GM12878 (cell line): ENCODE data around the gene SCRN3. TPM values are rescaled to one million over a fixed set of nuclear protein-coding genes. Genes with fewer than 3 reads are reported as not detected.

Experiments
- ASH2L ChIP-seq: fragments of 300-600, 200-600 bp; sonication (generic); IDR thresholded peaks from 2 replicates; pipeline ENCODE4 v1.6.1; 2017; ENCODE audit warnings: low read depth, mild to moderate bottlenecking, borderline replicate concordance
- ATF7 ChIP-seq: fragments of 450-650 bp; IDR thresholded peaks from 2 replicates; pipeline ENCODE4 v1.6.1; 2016; ENCODE audit warnings: low read depth, mild to moderate bottlenecking
- BCL11A ChIP-seq: IDR thresholded peaks from 2 replicates; pipeline ENCODE4 v1.6.1; 2011; ENCODE audit warnings: low read depth, low read length
- CEBPB ChIP-seq, 2 experiments: fragments of 150-350 bp in 1 of 2; IDR thresholded peaks; 2 replicates each; pipeline ENCODE4 v1.6.1; 2012 to 2014; ENCODE audit warnings: low read depth in 2 of 2, low read length in 2 of 2, borderline replicate concordance in 1 of 2, inconsistent platforms in 1 of 2
- CREB1 ChIP-seq: IDR thresholded peaks from 2 replicates; pipeline ENCODE4 v1.6.1; 2012; ENCODE audit warnings: low read depth, mild to moderate bottlenecking, inconsistent platforms
- EGR1 ChIP-seq, 2 experiments: IDR thresholded peaks; 1 replicate in 1 of 2; 2 replicates in 1 of 2; pipeline ENCODE4 v1.6.1; 2011 to 2012; ENCODE audit warnings: low read depth in 2 of 2, low read length in 2 of 2, borderline replicate concordance in 1 of 2, mild to moderate bottlenecking in 1 of 2, moderate library complexity in 1 of 2
- FOXK2 ChIP-seq: fragments of 450-650 bp; IDR thresholded peaks from 2 replicates; pipeline ENCODE4 v1.6.1; 2017; ENCODE audit warnings: mild to moderate bottlenecking, moderate library complexity
- JUND ChIP-seq: IDR thresholded peaks from 2 replicates; pipeline ENCODE4 v1.6.1; 2012; ENCODE audit warnings: low read depth, mild to moderate bottlenecking, low read length, improper control_type of control experiment, moderate library complexity
- NR2C2 ChIP-seq: IDR thresholded peaks from 2 replicates; pipeline ENCODE4 v1.6.1; 2011; ENCODE audit warnings: borderline replicate concordance, low read depth; ENCODE audit not compliant: control insufficient read depth, insufficient read length
- POLR2A ChIP-seq: IDR thresholded peaks from 2 replicates; pipeline ENCODE4 v1.6.1; 2011; ENCODE audit warnings: low read depth, mild to moderate bottlenecking, low read length
- RBBP5 ChIP-seq: fragments of 200-600 bp; sonication (generic); conservative IDR thresholded peaks from 2 replicates; pipeline ENCODE4 v1.6.1; 2016
- STAT3 ChIP-seq: IDR thresholded peaks from 2 replicates; pipeline ENCODE4 v1.6.1; 2011; ENCODE audit warnings: low read depth, low read length, improper control_type of control experiment
- TCF3 ChIP-seq: IDR thresholded peaks from 2 replicates; pipeline ENCODE4 v1.6.1; 2012; ENCODE audit warnings: low read depth, mild to moderate bottlenecking, low read length, borderline replicate concordance; ENCODE audit not compliant: insufficient read depth
- YY1 ChIP-seq: IDR thresholded peaks from 2 replicates; pipeline ENCODE4 v1.6.1; 2011; ENCODE audit warnings: low read depth, mild to moderate bottlenecking, low read length
- ZNF217 ChIP-seq: fragments of 450-650 bp; IDR thresholded peaks from 2 replicates; pipeline ENCODE4 v1.6.1; 2017; ENCODE audit warnings: antibody characterized with exemption, mild to moderate bottlenecking
- polyA plus RNA-seq, 11 experiments: library from polyadenylated mRNA; depleted of rRNA in 4 of 11; unstranded in 6 of 11; stranded (reverse) in 5 of 11; fragments of >200 nt; fragmentation: Nextera tagmentation in 4 of 11; fragmentation: Illumina TruSeq in 1 of 11; extraction: Ambion mirVana in 4 of 11; extraction: Trizol in 1 of 11; gene quantifications; 1 replicate in 1 of 11; 2 replicates in 10 of 11; pipeline versions ENCODE4 v1.2.1 to v1.2.3, GENCODE V29; 2011 to 2016; ENCODE audit warnings: inconsistent platforms in 2 of 11, missing spikeins in 2 of 11, low read depth in 1 of 11
- total RNA-seq, 4 experiments: library from RNA; depleted of rRNA in 3 of 4; stranded (reverse); fragments of >200 nt in 3 of 4; fragmentation: Illumina TruSeq in 1 of 4; extraction: Trizol in 1 of 4; gene quantifications; 2 replicates each; pipeline versions ENCODE4 v1.2.1 to v1.2.3, GENCODE V29; 2013 to 2021
- TF ChIP-seq, protein P1 (sequence below): IDR thresholded peaks from 2 replicates; pipeline ENCODE4 v1.6.1; 2012; ENCODE audit warnings: improper control_type of control experiment, low read depth, low read length; ENCODE audit not compliant: insufficient replicate concordance
- TF ChIP-seq, protein P2 (sequence below): IDR thresholded peaks from 2 replicates; pipeline ENCODE4 v1.6.1; 2011; ENCODE audit warnings: mild to moderate bottlenecking, low read depth, low read length, moderate library complexity; ENCODE audit not compliant: insufficient replicate concordance
- TF ChIP-seq, protein P3 (sequence below): fragments of 450-650 bp; IDR thresholded peaks from 2 replicates; pipeline ENCODE4 v1.6.1; 2017; ENCODE audit warnings: mild to moderate bottlenecking, moderate library complexity

SCRN3 gene
- total and polyA plus RNA-seq, 10 of the 15 experiments (the other 5 are each of a cell fraction or from before 2014, with no cell fraction given): 5.7 to 16.0 (median 13.0) TPM

DNA sequence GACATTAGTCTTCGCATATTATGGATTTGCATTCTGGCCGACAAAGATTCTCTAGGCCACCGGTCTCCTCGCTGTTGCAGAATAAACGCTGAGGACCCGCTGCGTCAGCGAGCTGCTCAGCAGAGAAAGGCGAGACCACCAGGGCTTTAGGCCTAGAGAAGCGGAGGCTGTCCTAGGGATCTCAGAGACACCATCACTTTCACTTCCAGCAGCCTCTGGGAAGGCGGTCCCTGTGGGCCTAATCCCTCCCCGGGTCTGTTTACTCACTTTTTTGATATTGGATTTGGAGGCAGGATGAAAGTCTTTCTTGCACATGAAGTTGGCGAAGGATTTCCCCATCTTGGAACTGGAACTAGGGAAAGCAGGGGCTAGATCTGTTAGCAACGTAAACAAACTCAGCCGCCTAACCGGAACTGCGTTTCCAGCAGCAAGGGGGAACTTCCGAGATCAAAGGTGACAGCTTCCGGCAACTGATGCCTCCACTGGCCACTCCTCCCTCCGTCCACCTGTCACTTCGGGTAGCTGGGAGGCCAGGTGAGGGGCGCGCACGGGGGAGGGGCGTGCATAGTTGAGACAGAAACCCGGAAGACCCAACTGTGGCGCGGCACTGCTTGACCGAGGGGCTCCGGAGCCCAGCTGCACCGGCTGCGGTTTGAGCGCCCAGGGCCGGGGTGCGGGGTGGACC is at the start of gene SCRN3 (continued):
- TF ChIP-seq CEBPB (IDR thresholded peaks at IDR 0.05; ENCODE audit: borderline replicate concordance in 1 of 2, low read depth in 2 of 2, low read length in 2 of 2): no peak
- no peak for TF ChIP-seq EGR1 (IDR thresholded peaks at IDR 0.05; ENCODE audit: borderline replicate concordance in 1 of 2, low read depth in 2 of 2, low read length in 2 of 2)
- no peak for TF ChIP-seq RBBP5
- no peak for TF ChIP-seq JUND
- no peak for TF ChIP-seq ZNF217
- no peak for TF ChIP-seq NR2C2
- peak; percentile 84 for TF ChIP-seq POLR2A
- peak; percentile 88 for TF ChIP-seq FOXK2
- peak; percentile 87 for TF ChIP-seq CREB1
- no peak for TF ChIP-seq BCL11A
- TF ChIP-seq TCF3: peak; percentile 82
- TF ChIP-seq, protein P1, sequence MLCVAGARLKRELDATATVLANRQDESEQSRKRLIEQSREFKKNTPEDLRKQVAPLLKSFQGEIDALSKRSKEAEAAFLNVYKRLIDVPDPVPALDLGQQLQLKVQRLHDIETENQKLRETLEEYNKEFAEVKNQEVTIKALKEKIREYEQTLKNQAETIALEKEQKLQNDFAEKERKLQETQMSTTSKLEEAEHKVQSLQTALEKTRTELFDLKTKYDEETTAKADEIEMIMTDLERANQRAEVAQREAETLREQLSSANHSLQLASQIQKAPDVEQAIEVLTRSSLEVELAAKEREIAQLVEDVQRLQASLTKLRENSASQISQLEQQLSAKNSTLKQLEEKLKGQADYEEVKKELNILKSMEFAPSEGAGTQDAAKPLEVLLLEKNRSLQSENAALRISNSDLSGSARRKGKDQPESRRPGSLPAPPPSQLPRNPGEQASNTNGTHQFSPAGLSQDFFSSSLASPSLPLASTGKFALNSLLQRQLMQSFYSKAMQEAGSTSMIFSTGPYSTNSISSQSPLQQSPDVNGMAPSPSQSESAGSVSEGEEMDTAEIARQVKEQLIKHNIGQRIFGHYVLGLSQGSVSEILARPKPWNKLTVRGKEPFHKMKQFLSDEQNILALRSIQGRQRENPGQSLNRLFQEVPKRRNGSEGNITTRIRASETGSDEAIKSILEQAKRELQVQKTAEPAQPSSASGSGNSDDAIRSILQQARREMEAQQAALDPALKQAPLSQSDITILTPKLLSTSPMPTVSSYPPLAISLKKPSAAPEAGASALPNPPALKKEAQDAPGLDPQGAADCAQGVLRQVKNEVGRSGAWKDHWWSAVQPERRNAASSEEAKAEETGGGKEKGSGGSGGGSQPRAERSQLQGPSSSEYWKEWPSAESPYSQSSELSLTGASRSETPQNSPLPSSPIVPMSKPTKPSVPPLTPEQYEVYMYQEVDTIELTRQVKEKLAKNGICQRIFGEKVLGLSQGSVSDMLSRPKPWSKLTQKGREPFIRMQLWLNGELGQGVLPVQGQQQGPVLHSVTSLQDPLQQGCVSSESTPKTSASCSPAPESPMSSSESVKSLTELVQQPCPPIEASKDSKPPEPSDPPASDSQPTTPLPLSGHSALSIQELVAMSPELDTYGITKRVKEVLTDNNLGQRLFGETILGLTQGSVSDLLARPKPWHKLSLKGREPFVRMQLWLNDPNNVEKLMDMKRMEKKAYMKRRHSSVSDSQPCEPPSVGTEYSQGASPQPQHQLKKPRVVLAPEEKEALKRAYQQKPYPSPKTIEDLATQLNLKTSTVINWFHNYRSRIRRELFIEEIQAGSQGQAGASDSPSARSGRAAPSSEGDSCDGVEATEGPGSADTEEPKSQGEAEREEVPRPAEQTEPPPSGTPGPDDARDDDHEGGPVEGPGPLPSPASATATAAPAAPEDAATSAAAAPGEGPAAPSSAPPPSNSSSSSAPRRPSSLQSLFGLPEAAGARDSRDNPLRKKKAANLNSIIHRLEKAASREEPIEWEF: no peak
- 0 out of 2 replicates have a peak, but pooled peaks have one; percentile 53 for TF ChIP-seq ATF7
- TF ChIP-seq, protein P2, sequence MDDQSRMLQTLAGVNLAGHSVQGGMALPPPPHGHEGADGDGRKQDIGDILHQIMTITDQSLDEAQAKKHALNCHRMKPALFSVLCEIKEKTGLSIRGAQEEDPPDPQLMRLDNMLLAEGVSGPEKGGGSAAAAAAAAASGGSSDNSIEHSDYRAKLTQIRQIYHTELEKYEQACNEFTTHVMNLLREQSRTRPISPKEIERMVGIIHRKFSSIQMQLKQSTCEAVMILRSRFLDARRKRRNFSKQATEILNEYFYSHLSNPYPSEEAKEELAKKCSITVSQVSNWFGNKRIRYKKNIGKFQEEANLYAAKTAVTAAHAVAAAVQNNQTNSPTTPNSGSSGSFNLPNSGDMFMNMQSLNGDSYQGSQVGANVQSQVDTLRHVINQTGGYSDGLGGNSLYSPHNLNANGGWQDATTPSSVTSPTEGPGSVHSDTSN: peak; percentile 48
- TF ChIP-seq STAT3: no peak
- 0 out of 2 replicates have a peak, but pooled peaks have one; percentile 3 for TF ChIP-seq YY1
- TF ChIP-seq ASH2L: no peak; the same call in 1 of the 2 replicates
- TF ChIP-seq, protein P3, sequence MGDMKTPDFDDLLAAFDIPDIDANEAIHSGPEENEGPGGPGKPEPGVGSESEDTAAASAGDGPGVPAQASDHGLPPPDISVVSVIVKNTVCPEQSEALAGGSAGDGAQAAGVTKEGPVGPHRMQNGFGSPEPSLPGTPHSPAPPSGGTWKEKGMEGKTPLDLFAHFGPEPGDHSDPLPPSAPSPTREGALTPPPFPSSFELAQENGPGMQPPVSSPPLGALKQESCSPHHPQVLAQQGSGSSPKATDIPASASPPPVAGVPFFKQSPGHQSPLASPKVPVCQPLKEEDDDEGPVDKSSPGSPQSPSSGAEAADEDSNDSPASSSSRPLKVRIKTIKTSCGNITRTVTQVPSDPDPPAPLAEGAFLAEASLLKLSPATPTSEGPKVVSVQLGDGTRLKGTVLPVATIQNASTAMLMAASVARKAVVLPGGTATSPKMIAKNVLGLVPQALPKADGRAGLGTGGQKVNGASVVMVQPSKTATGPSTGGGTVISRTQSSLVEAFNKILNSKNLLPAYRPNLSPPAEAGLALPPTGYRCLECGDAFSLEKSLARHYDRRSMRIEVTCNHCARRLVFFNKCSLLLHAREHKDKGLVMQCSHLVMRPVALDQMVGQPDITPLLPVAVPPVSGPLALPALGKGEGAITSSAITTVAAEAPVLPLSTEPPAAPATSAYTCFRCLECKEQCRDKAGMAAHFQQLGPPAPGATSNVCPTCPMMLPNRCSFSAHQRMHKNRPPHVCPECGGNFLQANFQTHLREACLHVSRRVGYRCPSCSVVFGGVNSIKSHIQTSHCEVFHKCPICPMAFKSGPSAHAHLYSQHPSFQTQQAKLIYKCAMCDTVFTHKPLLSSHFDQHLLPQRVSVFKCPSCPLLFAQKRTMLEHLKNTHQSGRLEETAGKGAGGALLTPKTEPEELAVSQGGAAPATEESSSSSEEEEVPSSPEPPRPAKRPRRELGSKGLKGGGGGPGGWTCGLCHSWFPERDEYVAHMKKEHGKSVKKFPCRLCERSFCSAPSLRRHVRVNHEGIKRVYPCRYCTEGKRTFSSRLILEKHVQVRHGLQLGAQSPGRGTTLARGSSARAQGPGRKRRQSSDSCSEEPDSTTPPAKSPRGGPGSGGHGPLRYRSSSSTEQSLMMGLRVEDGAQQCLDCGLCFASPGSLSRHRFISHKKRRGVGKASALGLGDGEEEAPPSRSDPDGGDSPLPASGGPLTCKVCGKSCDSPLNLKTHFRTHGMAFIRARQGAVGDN: peak; percentile 66
